HG03521 (cell line): ENCODE data around the gene INPP5E.
A peak's percentile ranks its signal among the peaks of the same experiment; 100 is the strongest.

Experiments used
- ATAC-seq: cut with Tn5 transposase; IDR thresholded peaks from one replicate; pipeline ENCODE4 v1.9.1; 2021; ENCODE audit warnings: mild to moderate bottlenecking, moderate library complexity; ENCODE audit not compliant: unreplicated experiment

INPP5E gene

DNA sequence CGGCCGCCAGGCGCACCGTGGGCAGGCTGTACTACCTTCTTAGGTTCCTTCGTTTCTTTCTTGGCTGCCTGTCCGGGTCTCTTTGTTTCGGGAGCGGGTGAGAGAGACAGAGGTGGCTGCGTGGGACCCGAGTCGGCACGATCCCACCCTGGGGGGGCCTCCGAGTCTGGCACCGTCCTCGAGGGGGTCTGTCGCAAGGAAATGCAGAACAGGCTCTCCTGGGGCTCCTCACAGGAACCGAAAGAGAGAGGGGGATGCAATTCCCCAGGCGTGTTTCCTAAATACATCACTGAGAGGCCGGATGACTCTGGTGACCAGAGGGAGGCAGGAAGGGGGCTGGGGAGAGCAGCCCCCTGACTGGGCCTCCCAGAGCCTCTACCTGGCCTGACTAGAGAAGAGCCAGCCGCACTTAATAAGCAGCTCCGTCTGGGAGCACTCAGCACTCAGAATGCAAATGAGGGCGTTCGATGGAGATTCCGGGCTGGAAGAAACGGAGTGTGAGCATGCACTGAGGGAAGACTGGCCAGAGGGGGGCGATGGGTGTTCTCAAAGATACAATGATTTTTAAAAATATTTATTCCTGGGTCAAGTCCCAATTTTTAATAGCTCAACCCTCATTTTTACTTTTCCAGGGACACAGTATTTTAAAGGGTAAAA is 11.7 kb upstream of the INPP5E start:
- no peak for ATAC-seq

DNA sequence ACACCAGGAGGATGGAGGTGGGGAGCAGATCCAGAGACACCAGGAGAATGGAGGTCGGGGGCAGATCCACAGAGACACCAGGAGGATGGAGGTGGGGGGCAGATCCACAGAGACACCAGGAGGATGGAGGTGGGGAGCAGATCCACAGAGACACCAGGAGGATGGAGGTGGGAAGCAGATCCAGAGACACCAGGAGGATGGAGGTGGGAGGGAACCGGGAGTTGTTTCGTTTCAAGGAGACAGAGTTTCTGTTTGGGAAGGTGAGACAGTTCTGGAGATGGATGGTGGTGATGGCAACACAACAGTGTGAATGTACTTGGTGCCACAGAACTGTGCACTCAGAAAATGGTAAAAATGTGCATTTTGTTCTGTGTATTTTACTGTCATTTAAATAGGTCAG is 9.0 kb upstream of the INPP5E start:
- ATAC-seq, result no peak

DNA sequence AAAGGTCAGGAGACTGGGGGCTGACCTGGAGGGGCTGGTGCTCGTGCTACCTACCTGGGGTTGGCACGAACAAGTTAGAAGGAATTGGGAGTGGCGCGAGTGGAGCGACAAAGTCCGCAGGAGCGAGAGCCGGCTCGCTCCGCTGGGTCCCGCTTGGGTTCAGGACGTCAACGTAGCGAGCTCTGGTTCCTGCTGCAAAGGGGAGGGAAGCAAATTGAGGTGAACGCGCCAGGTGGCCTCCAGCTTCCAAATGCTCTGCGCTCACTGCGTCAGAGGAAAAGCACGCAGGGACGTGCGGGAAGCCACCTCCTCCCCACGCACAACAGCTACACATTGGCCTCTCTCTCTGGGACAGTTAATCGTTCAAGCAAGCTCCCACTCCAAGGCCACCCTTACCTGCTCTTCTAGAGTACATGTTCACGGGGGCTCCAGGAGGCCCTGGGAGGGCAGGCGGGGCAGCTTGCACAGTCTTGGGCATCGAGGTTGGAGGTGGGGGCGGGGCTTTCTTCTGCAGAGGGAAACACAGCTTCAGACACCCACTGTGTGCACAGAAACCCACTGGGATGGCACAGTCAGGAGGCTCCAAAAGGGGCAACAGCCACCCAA is 7.6 kb upstream of the INPP5E start:
- no peak for ATAC-seq

DNA sequence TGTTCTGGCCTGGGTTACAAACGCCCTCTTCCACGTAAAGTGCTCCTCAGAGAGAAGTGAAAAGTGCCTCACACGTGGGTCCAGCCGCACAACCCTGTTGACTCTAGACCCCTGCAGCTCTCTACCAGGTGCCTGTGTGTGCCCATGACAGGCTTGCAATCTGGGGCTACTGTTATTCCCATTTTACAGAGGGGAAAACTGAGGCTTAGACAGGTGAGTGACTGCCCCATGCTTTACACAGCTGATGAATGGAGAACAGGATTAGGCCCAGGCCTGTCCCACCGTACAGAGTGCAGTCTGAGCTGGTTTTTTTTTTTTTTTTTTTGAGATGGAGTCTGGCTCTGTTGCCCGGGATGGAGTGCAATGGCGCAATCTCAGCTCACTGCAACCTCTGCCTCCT is 6.2 kb upstream of the INPP5E start:
- ATAC-seq, result no peak

DNA sequence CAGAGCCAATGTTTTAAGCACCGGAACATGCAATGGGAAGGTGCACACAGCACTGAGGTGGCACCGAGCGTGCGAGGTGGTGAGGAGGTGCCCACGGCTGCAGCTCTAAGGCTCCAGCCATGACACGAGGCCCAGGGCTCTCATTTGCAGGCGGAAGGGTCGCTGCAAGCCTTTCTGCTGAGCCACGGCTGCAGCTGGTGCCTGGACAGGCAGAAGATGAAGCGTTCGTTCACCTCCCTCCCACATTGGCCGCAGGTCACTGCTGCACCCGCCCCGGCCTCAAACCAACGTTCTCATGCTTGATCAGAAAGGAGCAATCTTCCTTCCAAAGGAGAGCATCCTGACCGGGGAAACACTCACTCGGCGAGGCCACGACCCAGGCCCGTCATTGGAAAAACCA is 4.5 kb upstream of the INPP5E start:
- ATAC-seq, result no peak

DNA sequence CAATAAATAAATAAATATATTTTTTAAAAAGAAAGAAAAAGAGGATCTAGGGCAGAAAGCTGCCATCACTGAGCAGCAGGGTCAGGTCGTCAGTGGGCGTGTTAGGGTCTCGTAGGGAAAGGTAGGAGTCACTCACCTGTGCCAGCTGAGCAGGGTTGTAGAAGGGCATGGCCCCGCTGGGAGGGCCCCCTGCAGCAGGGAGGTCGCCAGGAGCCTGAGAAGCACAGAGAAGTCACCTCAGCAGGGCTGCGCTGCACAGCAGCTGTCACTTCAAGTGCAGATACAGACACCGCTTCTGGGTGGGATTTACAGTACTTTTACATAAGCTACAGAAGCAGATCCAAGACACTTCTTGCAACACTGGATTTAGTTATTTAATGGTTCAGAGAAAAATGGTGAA is 4.0 kb upstream of the INPP5E start:
- no peak for ATAC-seq

DNA sequence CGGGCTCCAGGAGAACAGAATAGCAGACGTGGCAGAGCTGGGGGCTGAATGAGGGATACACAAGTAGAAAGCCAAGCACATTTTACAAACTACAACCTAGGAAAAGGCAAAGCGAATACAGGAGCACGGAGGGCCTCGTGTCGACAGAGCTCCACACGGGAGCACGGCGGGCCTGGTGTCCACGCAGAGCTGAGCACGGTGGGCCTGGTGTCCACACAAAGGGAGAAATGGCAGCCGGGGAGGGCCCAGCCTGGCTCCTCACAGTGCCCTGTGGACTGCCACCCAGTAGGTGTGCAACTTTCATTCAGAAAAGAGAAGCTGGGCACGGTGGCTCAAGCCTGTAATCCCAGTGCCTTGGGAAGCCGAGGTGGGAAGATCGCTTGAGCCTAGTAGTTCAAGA is 3.4 kb upstream of the INPP5E start:
- ATAC-seq, result no peak

DNA sequence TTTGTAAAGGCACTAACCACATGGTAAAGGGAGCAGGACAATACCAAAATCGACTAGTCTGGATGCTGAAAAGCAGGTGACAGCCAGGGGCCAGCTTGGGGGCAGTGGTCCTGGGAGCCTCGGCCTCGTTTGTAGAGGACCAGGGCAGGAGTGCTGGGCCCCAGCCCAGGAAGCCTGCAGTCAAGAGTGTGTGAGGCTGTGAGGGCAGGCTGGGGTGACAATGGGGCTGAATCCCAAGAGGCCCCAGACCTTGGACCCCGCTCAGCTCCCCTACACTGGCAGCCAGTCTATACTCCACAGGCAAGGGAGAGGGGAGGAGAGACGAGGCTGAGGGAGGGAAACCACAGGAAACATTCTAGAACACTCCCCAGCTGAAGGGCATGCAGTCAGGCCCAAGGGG is 2.6 kb upstream of the INPP5E start:
- no peak for ATAC-seq

DNA sequence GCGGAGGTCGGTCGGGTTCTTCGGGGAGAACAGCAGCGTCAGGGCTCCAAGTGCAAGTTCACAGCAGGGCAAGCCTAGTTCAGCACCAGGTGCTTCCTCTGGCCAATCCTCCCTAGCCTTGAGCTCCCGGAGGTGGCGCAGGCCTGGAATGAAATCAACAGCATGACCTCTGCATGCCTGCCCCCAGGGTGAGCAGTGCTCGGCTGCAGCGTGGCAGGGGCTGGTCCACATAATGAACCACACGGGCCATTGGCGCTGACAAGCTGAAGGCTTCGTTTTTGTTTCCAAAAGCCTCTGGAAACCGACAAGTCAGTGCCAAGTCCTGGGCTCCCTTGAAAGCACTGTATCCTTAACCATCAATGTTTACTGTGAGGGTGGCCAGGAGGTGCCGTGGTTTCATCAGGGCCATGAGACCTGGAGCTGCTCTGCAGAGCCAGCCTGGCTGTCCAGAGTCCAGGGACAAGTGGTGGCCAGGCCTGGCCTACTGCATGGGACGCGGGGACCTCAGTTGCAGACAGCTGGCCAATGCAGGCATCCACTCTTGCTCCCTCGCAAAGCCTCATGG is 2.1 kb upstream of the INPP5E start:
- no peak for ATAC-seq

DNA sequence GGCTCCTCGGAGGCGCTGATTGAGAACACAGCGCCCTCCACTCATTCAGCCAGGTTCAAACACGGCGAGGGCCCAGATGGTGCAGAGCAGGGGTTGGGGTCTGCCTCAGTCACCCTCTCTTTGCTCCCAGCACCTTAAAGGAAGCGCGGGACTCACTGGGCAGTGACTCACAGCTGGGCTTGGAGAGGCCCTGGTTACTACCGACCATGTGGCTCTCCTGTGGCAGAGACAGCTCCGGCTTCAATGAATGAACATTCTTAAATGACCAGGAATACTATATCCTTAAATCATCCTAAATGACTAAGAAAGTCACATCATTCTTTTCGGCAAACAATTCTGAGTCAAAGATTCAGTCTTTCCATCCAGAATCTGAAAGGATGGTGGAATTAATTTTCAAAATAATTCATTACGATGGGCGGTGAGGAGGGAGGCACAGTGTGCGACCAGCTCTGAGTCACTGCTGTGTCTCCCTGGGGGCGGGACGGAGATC is 1.6 kb upstream of the INPP5E start:
- ATAC-seq, result no peak

DNA sequence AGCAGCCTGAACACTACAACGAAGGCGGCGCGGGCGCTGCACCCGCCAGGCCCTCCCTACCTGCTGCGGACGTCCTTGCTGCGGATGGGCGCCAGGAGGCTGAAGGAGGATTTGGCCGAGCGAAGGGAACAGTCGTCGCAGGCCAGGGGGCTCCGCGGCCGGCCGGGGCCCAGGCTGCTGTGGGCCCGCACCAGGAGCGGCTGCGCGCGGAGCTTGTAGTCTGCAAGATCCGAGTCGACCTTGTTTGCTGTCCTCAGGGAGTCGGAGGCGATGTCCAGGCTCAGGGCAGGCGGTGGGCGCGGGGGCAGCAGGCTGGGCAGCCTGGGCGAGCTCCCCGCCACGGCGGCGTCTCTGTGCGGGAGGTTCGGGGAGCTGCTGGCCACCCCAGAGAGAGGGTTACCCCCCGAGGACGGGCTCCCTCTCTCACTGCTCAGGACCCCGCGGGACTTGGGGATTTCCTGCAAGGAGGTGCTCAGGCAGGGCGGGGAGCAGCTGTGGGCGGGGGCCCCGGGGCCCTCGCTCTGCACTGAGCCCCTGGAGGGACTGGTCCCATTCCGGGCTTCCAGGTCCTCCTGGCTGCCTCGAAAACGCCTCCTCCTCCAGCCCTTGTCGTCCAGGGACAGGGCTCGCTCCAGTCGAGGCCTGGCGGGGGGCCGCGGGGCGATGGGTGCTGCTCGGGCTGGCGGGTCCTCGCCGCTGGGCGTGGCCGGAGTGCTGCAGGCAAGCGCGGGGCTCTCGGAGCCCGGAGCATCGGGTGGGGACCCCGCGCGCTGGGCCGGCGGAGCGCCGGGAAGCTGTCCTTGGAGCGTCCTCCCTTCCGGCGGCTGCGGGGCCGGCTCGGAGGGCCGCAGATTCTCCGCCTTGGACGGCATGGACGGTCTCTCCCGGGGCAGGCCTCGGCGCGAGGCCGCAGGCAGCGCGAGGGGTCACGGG is 831 bp downstream of the INPP5E start:
- peak; percentile 37 for ATAC-seq

DNA sequence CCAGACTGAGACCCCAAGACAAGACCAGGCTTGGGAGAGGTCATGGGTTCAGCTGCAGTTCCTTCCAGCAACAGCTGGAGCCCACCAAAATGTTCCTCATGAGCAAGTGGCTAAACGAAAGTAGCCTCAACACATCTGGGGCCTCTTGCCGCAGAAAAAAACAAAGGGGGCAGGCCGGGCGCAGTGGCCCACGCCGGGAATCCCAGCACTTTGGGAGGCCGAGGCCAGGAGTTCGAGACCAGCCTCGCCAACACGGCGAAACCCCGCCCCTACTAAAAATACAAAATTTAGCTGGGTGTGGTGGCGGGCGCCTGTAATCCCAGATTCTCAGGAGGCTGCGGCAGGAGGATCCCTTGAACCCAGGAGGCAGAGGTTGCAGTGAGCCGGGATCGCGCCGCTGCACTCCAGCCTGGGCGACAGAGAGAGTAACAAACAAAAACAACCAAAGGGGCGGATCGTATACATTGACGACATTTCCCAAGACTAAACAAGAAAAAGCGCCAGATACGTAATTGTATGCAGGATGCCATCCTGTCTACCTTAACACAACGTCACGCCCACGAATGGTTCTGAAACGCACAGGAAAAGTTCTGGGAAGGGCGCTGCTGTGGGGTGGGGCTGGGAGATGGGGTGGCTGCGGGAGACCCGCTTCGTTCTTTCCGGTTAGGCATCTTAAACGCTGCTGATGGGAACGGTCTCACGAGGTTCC is 1.7 kb downstream of the INPP5E start:
- ATAC-seq, result no peak

DNA sequence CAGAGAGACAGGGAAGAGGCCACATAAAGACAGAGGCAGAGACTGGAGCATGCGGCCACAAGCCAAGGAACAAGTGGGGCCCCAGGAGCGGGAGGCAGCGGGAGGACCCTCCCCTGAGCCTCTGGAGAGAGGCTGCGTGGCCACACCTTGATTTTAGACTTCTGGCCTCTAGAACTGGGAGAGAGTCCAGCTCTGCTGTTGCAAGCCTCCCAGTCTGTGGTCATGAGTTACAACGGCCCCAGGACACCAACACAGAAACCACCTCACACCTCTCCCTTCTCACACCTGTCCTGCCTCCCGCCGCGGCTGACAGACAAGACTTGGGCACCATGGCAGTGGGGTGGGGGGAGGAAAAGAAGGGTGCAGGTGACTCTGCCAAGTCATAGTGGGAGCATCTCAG is 2.2 kb downstream of the INPP5E start:
- no peak for ATAC-seq

DNA sequence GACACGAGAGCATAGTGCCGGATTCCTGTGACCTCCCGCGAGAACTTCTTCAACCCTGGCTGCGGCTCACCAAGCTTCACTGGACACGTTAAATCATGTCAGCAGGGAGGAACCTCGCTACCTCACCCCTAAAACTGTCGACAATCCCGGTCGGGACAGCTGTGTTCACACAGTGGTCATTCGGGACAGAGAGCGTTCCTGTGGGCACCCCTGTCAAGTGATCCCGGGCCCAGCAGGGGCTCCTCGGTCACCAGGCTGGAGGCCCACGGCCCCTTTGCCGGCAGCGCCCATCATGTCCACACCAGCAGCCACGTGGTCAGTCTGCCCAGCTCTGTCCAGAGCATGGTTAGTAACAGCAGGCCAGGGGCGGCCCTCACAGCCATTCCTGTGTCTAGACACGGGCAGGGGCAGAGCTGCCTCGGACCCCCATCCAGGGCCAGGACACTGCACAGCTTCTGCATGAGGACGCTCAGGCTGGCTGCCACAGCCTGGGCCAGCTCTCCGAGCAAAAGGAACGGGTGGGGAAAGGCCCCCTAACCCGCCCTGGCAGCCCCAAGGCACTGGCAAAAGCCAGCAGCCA is 3.5 kb downstream of the INPP5E start:
- no peak for ATAC-seq

DNA sequence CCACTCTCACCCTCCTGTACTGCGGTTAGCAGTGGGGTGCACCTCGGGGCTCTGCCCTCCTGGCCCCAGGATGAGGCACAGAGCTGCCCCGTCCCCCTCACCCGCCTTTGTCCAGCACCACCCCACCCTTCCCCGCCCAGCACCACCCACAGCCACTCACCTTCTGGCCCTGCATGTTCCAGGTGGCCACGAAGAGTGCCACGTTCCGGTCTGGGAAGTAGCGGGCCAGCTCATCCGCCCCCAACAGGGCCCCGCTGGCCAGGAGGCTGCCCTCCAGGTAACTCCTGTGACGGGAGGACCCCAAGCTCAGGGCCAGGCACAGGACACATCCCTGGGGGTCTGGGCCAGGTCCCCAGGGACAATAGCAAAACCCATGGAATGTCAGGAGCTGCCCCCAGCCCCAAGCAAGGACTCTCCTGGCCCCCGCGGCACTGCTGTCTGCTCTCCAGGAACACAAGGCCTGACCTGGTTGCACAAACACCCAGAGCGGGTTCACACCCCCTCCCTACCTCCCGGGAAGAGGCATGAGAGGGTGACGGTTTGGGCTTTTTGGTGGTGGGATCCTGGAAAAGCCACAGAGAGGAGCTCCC is 5.0 kb downstream of the INPP5E start:
- no peak for ATAC-seq

DNA sequence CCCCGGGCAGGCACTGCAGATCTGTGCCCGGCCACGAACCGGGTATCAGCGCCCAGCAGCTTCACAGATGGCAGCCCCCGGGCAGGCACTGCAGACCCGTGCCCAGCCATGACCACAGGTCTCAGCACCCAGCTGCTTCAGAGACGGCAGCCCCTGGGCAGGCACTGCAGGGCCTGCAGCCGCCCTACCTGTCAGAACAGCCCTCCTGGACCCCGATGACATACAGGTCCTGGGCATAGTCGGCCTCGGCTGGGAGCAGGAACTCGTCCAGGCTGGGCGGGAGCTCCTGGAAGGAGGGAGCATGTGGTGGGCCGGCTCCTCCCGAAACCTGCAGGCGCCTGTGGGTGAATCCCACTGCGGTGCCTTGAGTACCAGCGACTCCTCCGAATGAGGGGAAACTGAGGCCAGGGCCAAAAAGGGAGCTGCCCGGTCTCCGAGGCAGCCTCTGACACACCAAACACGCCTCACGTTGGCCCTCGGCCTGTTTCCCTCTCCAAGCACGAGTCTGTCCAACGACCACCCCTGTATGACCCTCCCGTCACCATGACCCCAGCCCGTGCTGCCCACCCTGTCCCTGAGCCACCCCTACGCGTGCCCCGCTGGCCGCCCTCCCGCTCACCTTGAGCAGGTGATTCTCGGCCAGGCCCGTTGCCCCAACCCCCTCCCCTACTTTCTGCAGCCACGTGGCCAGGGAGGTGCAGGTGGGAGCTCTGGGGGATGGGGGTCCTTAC is 5.6 kb downstream of the INPP5E start:
- ATAC-seq, result no peak

DNA sequence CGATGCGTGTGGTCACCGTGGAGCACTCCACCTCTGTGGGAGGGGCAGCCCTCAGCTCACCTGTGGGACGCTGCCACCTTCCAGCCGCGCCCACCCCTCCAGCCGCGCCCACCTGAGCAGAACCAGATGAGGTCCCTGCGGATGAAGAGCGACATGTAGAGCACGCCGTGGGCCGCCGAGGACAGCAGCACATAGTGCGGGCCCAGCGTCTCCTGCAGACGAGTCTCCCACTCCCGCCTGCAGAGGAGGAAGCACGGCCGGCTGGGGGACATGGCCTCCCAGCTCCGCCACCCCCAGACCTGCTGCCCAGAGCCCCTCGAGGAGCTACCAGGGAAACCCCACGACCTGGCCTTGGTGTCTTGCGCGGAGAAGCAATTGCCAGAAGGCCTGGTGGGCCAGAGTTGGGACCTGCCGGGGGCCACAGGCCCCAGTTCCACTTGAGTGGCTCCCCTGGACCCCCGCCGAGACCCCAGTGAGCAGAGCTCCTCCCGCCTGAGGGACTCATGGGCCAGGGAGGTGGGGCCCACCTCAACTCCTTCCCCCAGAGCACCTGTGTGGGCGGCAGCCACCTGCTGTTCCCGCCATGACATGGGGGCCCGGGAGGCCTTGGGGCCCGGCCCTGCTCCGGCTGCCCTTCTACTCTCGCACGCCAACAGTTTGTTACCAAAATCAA is 6.5 kb downstream of the INPP5E start:
- no peak for ATAC-seq

DNA sequence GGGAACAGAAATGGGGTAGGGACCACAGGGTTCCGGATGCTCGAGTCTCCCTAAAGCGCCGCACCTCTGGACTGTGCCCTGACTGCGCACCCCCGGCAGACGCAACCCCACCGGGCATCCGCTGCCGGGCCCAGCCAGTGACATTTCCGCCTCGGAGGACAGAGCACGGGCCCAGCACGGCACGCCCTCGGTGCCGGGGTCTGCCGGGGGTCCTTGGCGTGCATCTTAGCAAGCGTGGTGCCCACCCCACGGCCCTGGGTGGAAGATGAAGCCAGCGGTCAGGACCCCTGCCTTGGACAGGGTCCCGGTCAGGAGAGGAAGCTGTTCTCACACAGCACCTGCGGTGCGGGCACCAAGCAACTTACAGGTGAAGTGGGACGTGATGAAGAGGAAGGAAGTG is 7.1 kb downstream of the INPP5E start:
- no peak for ATAC-seq

DNA sequence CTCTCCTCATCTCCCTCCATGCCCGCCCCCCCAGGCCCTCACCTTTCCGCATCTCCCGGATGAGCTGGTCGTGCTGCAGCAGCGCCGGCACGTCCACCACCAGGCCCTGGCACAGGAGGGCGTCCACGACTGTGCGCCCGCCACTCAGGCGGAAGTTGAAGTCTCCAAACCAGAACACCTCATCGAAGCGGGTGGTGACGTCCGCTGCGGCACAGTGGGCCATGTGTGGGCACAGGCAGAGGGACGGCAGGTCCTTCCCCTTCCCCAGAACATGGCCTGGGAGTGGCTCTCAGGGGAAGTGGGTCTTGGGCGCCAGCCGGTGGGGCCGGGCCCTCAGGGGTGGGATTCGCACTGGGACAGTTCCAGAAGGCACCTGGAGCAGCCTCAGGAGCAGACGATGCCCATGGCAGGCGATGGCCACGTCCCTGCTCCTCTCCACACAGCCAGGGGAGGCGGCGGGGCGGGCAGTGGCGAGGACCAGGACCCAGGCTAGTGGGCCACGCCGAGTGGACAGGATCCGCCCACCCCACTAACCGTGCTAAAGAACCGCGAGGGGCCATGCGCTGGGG is 7.8 kb downstream of the INPP5E start:
- ATAC-seq, result no peak
